Chondrocyte (in vitro differentiated cells): ENCODE results near the gene NDUFAF5. TPM values are rescaled to one million over a fixed set of nuclear protein-coding genes. Genes with fewer than 3 reads are reported as not detected.
A peak's percentile ranks its signal among the peaks of the same experiment; 100 is the strongest.
"Not testable (repeated sequence)": the region's sequence is repeated elsewhere in the genome, so short reads cannot be mapped to it uniquely, and the experiment has no call there.

ENCODE experiments used
- DNase-seq: peaks from one replicate; pipeline ENCODE4 v3.0.0; 2021; ENCODE audit warnings: mixed read lengths, low spot score
- H3K27ac Mint-ChIP-seq: one replicate; pipeline ENCODE4 v1.8.0; 2021; ENCODE audit warnings: mild to moderate bottlenecking, moderate library complexity, mixed read lengths; ENCODE audit not compliant: unreplicated experiment
- H3K27me3 Mint-ChIP-seq: 2 replicates; pipeline ENCODE4 v1.8.0; 2021; ENCODE audit warnings: low read depth, mixed read lengths
- H3K36me3 Mint-ChIP-seq: 2 replicates; pipeline ENCODE4 v1.8.0; 2021; ENCODE audit warnings: low read depth, mixed read lengths
- H3K4me1 Mint-ChIP-seq: 2 replicates; pipeline ENCODE4 v1.8.0; 2021; ENCODE audit warnings: low read depth, mild to moderate bottlenecking, mixed read lengths
- H3K4me3 Mint-ChIP-seq: one replicate; pipeline ENCODE4 v1.8.0; 2021; ENCODE audit warnings: mild to moderate bottlenecking, moderate library complexity, mixed read lengths; ENCODE audit not compliant: unreplicated experiment
- H3K9me3 Mint-ChIP-seq: 2 replicates; pipeline ENCODE4 v1.8.0; 2021; ENCODE audit warnings: low read depth, mixed read lengths
- total RNA-seq: library from RNA; stranded (reverse); gene quantifications from 3 replicates; pipeline ENCODE4 v1.2.1, GENCODE V29; 2021
- TF ChIP-seq, protein P1 (sequence below): fragments of 200-600 bp; sonication (generic); IDR thresholded peaks from 2 replicates; pipeline ENCODE4 v1.5.0; 2021; ENCODE audit warnings: antibody characterized with exemption, mild to moderate bottlenecking, moderate library complexity

Gene NDUFAF5
- total RNA-seq, 1 donor from 2014 or later, result 21.1 TPM

DNA sequence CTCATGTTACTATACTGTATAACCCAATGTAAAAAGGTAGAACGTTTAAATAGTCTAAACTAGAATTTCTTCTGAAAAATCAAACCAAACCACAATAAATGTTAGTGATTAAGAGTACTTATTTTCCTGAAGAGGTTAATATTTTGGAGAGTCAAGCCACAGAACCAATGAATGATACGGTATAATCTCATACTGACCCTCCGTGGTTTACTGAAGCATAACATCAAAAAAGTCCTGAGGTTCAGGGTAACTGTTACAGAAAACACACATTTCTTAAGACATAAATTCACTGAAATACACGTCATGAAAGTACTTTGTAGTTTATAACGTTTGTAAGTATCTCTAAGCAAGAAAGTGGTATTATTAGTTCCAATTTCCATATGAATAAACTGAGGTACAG, 29.0 kb upstream of the NDUFAF5 start:
- Mint-ChIP-seq H3K4me3 (no peak overlapping the region), H3K4me1 (peaks cover 21% of the 10 kb centered on the region), H3K27ac (no peak overlapping the region), H3K36me3 (peaks cover 12% of the 10 kb centered on the region), H3K27me3 (no peaks in the 10 kb centered on the region), H3K9me3 (no peaks in the 10 kb centered on the region)
- TF ChIP-seq, protein P1, sequence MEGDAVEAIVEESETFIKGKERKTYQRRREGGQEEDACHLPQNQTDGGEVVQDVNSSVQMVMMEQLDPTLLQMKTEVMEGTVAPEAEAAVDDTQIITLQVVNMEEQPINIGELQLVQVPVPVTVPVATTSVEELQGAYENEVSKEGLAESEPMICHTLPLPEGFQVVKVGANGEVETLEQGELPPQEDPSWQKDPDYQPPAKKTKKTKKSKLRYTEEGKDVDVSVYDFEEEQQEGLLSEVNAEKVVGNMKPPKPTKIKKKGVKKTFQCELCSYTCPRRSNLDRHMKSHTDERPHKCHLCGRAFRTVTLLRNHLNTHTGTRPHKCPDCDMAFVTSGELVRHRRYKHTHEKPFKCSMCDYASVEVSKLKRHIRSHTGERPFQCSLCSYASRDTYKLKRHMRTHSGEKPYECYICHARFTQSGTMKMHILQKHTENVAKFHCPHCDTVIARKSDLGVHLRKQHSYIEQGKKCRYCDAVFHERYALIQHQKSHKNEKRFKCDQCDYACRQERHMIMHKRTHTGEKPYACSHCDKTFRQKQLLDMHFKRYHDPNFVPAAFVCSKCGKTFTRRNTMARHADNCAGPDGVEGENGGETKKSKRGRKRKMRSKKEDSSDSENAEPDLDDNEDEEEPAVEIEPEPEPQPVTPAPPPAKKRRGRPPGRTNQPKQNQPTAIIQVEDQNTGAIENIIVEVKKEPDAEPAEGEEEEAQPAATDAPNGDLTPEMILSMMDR, result peak; percentile 14
- DNase-seq, result no peak

DNA sequence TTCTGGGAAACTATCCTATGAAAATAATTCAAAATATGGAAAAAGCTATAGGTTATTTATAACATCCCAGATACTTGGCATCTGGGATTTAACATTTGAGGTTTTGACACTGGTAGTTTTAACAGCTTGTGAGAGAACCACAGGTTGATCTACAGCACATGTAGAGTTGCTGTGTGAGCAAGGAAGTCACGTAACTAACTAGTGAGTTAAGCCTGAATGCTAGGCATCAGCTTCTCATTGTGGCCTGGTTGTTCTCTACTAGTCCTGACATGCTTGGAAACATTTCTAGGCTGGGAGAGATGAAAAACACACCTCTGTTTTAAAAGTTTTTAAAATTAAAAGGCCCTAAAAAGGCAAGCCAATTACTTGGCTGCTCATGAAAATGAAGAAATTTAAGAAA, 28.3 kb upstream of the NDUFAF5 start:
- peaks cover 12% of the 10 kb centered on the region for H3K36me3 Mint-ChIP-seq
- H3K27ac Mint-ChIP-seq, result peak overlapping the region; percentile 55
- H3K4me1 Mint-ChIP-seq, result peaks cover 15% of the 10 kb centered on the region
- H3K4me3 Mint-ChIP-seq, result no peak overlapping the region
- TF ChIP-seq, protein P1, result no peak
- DNase-seq, result no peak
- no peaks in the 10 kb centered on the region for H3K9me3 Mint-ChIP-seq
- no peaks in the 10 kb centered on the region for H3K27me3 Mint-ChIP-seq

DNA sequence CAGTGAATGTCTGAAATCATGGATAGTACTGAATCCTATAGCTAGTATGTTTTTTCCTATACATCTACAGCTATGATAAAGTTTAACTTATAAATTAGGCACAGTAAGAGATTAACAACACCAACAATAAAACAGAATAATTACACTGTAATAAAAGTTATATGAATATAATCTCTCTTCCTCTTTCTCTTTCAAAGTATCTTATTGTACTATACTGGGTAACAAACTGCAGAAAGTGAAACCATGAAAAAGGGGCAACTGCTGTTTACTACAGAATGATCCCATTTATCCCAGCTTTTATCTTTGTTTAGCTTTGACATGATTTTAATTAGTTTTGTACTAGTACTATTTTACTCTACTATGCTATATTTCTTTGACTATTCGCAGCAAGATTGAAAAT, 25.9 kb upstream of the NDUFAF5 start:
- TF ChIP-seq, protein P1, result no peak
- Mint-ChIP-seq H3K27me3 (no peaks in the 10 kb centered on the region), H3K27ac (no peak overlapping the region), H3K4me3 (no peak overlapping the region), H3K4me1 (peaks cover 15% of the 10 kb centered on the region), H3K36me3 (peaks cover 12% of the 10 kb centered on the region), H3K9me3 (no peaks in the 10 kb centered on the region)
- DNase-seq, result no peak

DNA sequence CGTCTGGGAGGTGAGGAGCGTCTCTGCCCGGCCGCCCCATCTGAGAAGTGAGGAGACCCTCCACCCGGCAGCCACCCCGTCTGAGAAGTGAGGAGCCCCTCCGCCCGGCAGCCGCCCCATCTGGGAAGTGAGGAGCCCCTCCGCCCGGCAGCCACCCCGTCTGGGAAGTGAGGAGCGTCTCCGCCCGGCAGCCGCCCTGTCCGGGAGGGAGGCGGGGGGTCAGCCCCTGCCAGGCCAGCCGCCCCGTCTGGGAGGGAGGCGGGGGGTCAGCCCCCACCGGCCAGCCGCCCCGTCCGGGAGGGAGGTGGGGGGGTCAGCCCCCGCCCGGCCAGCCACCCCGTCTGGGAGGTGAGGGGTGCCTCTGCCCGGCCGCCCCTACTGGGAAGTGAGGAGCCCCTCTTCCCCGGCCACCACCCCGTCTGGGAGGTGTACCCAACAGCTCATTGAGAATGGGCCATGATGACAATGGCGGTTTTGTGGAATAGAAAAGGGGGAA, 24.3 kb upstream of the NDUFAF5 start:
- peaks cover 15% of the 10 kb centered on the region for H3K4me1 Mint-ChIP-seq
- not testable (repeated sequence) for H3K27ac Mint-ChIP-seq, H3K27me3 Mint-ChIP-seq, DNase-seq, H3K9me3 Mint-ChIP-seq, H3K4me3 Mint-ChIP-seq
- peaks cover 19% of the 10 kb centered on the region for H3K36me3 Mint-ChIP-seq

DNA sequence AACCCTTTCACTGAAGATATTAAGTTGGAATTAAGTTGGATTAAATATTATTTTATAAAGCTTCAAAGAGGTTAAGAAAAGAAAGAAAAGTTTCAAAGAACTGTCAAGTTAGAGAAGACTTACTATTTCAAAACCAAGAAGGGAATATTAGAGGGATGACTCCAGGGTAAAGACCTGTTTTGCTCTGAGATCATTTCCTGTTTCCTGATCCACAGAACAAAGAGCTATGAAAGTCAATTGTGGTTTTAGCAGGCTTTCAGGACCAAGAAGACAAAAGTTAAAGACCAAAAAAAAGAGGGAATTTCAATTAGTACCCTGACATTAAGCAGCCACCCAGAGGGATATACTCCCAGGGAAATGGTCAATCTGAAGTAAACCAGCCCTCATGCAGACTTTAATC, 19.5 kb upstream of the NDUFAF5 start:
- peaks cover 34% of the 10 kb centered on the region for H3K36me3 Mint-ChIP-seq
- TF ChIP-seq, protein P1, result no peak
- no peak overlapping the region for H3K4me3 Mint-ChIP-seq
- no peak for DNase-seq
- H3K9me3 Mint-ChIP-seq, result peaks cover 16% of the 10 kb centered on the region
- no peak overlapping the region for H3K27ac Mint-ChIP-seq
- H3K27me3 Mint-ChIP-seq, result no peaks in the 10 kb centered on the region
- H3K4me1 Mint-ChIP-seq, result no peaks in the 10 kb centered on the region

DNA sequence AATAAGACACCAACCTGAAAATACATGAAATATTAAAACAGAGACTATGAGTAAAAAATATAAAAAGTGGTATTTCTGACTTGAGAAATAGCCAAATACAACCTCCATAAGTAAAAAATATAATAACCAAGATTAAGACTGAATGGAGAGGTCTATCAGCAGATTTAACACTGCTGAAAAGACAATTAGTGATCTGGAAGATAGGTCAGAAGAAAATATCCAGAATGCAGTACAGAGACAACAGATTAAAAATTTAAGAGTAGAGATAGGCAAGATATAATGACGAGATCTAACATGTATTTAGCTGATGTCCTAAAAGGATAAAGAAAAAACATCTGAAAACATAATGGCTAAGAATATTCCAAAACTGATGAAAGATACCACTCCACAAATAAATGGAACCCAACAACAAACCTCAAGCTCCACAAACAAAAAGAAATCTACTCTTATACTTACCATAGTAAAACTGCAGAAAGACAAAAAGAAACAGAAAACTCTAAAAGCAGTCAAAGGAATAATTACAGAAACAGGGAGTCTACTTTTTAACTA, 18.9 kb upstream of the NDUFAF5 start:
- Mint-ChIP-seq H3K36me3 (peaks cover 34% of the 10 kb centered on the region), H3K27ac (no peak overlapping the region), H3K4me1 (peaks cover 2% of the 10 kb centered on the region), H3K9me3 (peaks cover 16% of the 10 kb centered on the region), H3K4me3 (no peak overlapping the region), H3K27me3 (no peaks in the 10 kb centered on the region)
- no peak for DNase-seq
- TF ChIP-seq, protein P1, result no peak
